DMS114 treated with DMSO at 0.1 percent for 48 hours (cell line): Measurements from ENCODE around the gene TAP2.

Experiments used
- DNase-seq: peaks from one replicate; lab custom pipeline; 2025; ENCODE audit not compliant: unreplicated experiment; lab: John Stamatoyannopoulos, UW

Gene TAP2

GRCh38 chr6:32792901-32793435 lies 45.6 kb downstream of the TAP2 start:
- DNase-seq: no peak

DNA sequence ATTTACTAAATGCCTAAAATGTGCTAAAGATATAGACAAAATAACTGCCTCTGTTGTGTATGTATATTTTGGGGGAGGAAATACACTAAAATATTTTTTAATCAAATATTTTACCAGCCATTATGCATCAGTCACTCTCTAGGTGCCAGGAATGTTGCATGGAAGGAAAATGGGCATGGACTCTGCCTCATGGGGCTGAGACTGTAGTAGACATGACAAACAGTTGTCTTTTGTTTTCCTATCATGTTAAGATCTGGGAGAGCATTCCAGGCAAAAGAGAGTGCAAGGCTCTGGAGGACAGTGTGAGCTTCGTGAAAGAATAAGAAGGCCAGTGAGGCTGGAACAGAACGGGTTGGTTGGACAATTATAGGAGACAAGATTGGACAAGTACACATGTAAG lies 48.2 kb downstream of the TAP2 start:
- no peak for DNase-seq
